ENCODE results near the gene OR1A1. TPM values are rescaled to one million over a fixed set of nuclear protein-coding genes. Genes with fewer than 3 reads are reported as not detected.
"Not testable (repeated sequence)": the region's sequence is repeated elsewhere in the genome, so short reads cannot be mapped to it uniquely, and the experiment has no call there.

The OR1A1 gene
- polyA plus RNA-seq, 1 donor from 2014 or later, result not detected

- no peak overlapping the region for H3K27ac ChIP-seq (ENCODE audit: low read length)
- H3K79me2 ChIP-seq (replicated peaks; ENCODE audit: insufficient read depth, low read length), result no peaks in the 10 kb centered on the region
- no peaks in the 10 kb centered on the region for H3F3A ChIP-seq (ENCODE audit: insufficient read depth, low read length, poor library complexity, severe bottlenecking)
- H3K27me3 ChIP-seq (ENCODE audit: insufficient read depth, low read depth, low read length), result no peaks in the 10 kb centered on the region
- H3K36me3 ChIP-seq (ENCODE audit: insufficient read depth, low read length), result no peaks in the 10 kb centered on the region
- H3K4me3 ChIP-seq (ENCODE audit: low read length), result no peak overlapping the region
- no peaks in the 10 kb centered on the region for H4K20me1 ChIP-seq (ENCODE audit: insufficient read depth)
- TF ChIP-seq REST (IDR thresholded peaks at IDR 0.05; ENCODE audit: borderline replicate concordance) (no peak), RAD21 (conservative IDR thresholded peaks at IDR 0.05) (no peak), CTCF (IDR thresholded peaks at IDR 0.05; ENCODE audit: poor library complexity, severe bottlenecking) (no peak), EZH2 (IDR thresholded peaks at IDR 0.05; ENCODE audit: borderline replicate concordance, insufficient read depth, low read length, poor library complexity, severe bottlenecking) (no peak), SMC3 (conservative IDR thresholded peaks at IDR 0.05; ENCODE audit: poor library complexity) (no peak), TAF1 (IDR thresholded peaks at IDR 0.05; ENCODE audit: low read depth) (no peak), POLR2AphosphoS5 (IDR thresholded peaks at IDR 0.05) (no peak), MXI1 (conservative IDR thresholded peaks at IDR 0.05; ENCODE audit: poor library complexity, severe bottlenecking) (no peak), EP300 (conservative IDR thresholded peaks at IDR 0.05; ENCODE audit: poor library complexity, severe bottlenecking) (no peak)
- no peaks in the 10 kb centered on the region for H3K9me3 ChIP-seq (ENCODE audit: low read length)
- H3K4me2 ChIP-seq (ENCODE audit: low read length), result no peak overlapping the region
- H2AFZ ChIP-seq (ENCODE audit: low read depth, low read length), result no peak overlapping the region
- H3K9me2 ChIP-seq (ENCODE audit: insufficient read depth, low read length), result no peaks in the 10 kb centered on the region
- no peak overlapping the region for H3K9ac ChIP-seq (ENCODE audit: low read length)
Observed at GRCh38 chr17:3222505-3222904, 15.0 kb downstream of the OR1A1 start.

GRCh38 chr17:3224721-3225352 lies 17.4 kb downstream of the OR1A1 start:
- H3K9me3 ChIP-seq (ENCODE audit: low read length); H3K9ac ChIP-seq (ENCODE audit: low read length); H2AFZ ChIP-seq (ENCODE audit: low read depth, low read length); H3K79me2 ChIP-seq (replicated peaks; ENCODE audit: insufficient read depth, low read length); H3K27ac ChIP-seq (ENCODE audit: low read length); H3K27me3 ChIP-seq (ENCODE audit: insufficient read depth, low read depth, low read length); H3K36me3 ChIP-seq (ENCODE audit: insufficient read depth, low read length); H4K20me1 ChIP-seq (ENCODE audit: insufficient read depth); H3K4me3 ChIP-seq (ENCODE audit: low read length); H3F3A ChIP-seq (ENCODE audit: insufficient read depth, low read length, poor library complexity, severe bottlenecking); H3K9me2 ChIP-seq (ENCODE audit: insufficient read depth, low read length); H3K4me2 ChIP-seq (ENCODE audit: low read length): not testable (repeated sequence)

- H3K36me3 ChIP-seq (ENCODE audit: insufficient read depth, low read length); H4K20me1 ChIP-seq (ENCODE audit: insufficient read depth); H3K79me2 ChIP-seq (replicated peaks; ENCODE audit: insufficient read depth, low read length); H3K27ac ChIP-seq (ENCODE audit: low read length); H3K9ac ChIP-seq (ENCODE audit: low read length); H2AFZ ChIP-seq (ENCODE audit: low read depth, low read length); H3F3A ChIP-seq (ENCODE audit: insufficient read depth, low read length, poor library complexity, severe bottlenecking); H3K9me2 ChIP-seq (ENCODE audit: insufficient read depth, low read length); H3K9me3 ChIP-seq (ENCODE audit: low read length); H3K27me3 ChIP-seq (ENCODE audit: insufficient read depth, low read depth, low read length); H3K4me3 ChIP-seq (ENCODE audit: low read length); H3K4me2 ChIP-seq (ENCODE audit: low read length): not testable (repeated sequence)
Observed at GRCh38 chr17:3232300-3232699, 24.8 kb downstream of the OR1A1 start.

GRCh38 chr17:3238685-3239084 lies 31.2 kb downstream of the OR1A1 start:
- not testable (repeated sequence) for H3K27me3 ChIP-seq (ENCODE audit: insufficient read depth, low read depth, low read length); H3K36me3 ChIP-seq (ENCODE audit: insufficient read depth, low read length); H3F3A ChIP-seq (ENCODE audit: insufficient read depth, low read length, poor library complexity, severe bottlenecking); H3K27ac ChIP-seq (ENCODE audit: low read length); H3K9me3 ChIP-seq (ENCODE audit: low read length); H3K4me2 ChIP-seq (ENCODE audit: low read length); H3K4me3 ChIP-seq (ENCODE audit: low read length); H2AFZ ChIP-seq (ENCODE audit: low read depth, low read length); H3K9ac ChIP-seq (ENCODE audit: low read length); H3K9me2 ChIP-seq (ENCODE audit: insufficient read depth, low read length); H3K79me2 ChIP-seq (replicated peaks; ENCODE audit: insufficient read depth, low read length); H4K20me1 ChIP-seq (ENCODE audit: insufficient read depth)

GRCh38 chr17:3241044-3241443 lies 33.6 kb downstream of the OR1A1 start:
- H3K4me2 ChIP-seq (ENCODE audit: low read length); H3K27ac ChIP-seq (ENCODE audit: low read length); H3K9ac ChIP-seq (ENCODE audit: low read length); H3K27me3 ChIP-seq (ENCODE audit: insufficient read depth, low read depth, low read length); H3K4me3 ChIP-seq (ENCODE audit: low read length); H3K9me2 ChIP-seq (ENCODE audit: insufficient read depth, low read length); H3K79me2 ChIP-seq (replicated peaks; ENCODE audit: insufficient read depth, low read length); H3K36me3 ChIP-seq (ENCODE audit: insufficient read depth, low read length); H3K9me3 ChIP-seq (ENCODE audit: low read length); H2AFZ ChIP-seq (ENCODE audit: low read depth, low read length); H4K20me1 ChIP-seq (ENCODE audit: insufficient read depth); H3F3A ChIP-seq (ENCODE audit: insufficient read depth, low read length, poor library complexity, severe bottlenecking): not testable (repeated sequence)
